CD4-positive, alpha-beta T cell treated with Interleukin-1 beta for 1 hour (primary cell): ENCODE data around the gene NEDD4L.
"Not testable (repeated sequence)": the region's sequence is repeated elsewhere in the genome, so short reads cannot be mapped to it uniquely, and the experiment has no call there.

Experiments used
- DNase-seq, 2 donors: peaks; one replicate each; pipeline ENCODE4 v3.0.0-alpha.2; 2020 to 2022

Gene NEDD4L

GRCh38 chr18:58027341-58027740 lies 16.7 kb upstream of the NEDD4L start:
- no peak for DNase-seq

- no peak for DNase-seq
Observed at GRCh38 chr18:58028109-58028784, 15.8 kb upstream of the NEDD4L start.

- no peak for DNase-seq
Observed at GRCh38 chr18:58032233-58032632, 11.8 kb upstream of the NEDD4L start.

- no peak for DNase-seq
Observed at GRCh38 chr18:58033216-58033615, 10.8 kb upstream of the NEDD4L start.

GRCh38 chr18:58034370-58034769 lies 9.7 kb upstream of the NEDD4L start:
- no peak for DNase-seq

GRCh38 chr18:58037163-58037562 lies 6.9 kb upstream of the NEDD4L start:
- no peak for DNase-seq

- no peak for DNase-seq
Observed at GRCh38 chr18:58038063-58038462, 6.0 kb upstream of the NEDD4L start.

- no peak for DNase-seq
Observed at GRCh38 chr18:58041633-58042032, 2.4 kb upstream of the NEDD4L start.

- DNase-seq = no peak
Observed at GRCh38 chr18:58042826-58043490, 1.1 kb upstream of the NEDD4L start.

GRCh38 chr18:58044370-58045241 lies 580 bp downstream of the NEDD4L start:
- peak; percentile 31 to 47 for DNase-seq

- peak; percentile 10 to 25 for DNase-seq
Observed at GRCh38 chr18:58045242-58046092, 1.4 kb downstream of the NEDD4L start.

- DNase-seq = no peak
Observed at GRCh38 chr18:58046093-58046793, 2.2 kb downstream of the NEDD4L start.

- DNase-seq = no peak
Observed at GRCh38 chr18:58046794-58047555, 2.9 kb downstream of the NEDD4L start.

GRCh38 chr18:58047556-58047882 lies 3.5 kb downstream of the NEDD4L start:
- no peak for DNase-seq

- no peak for DNase-seq
Observed at GRCh38 chr18:58048081-58048642, 4.1 kb downstream of the NEDD4L start.

- DNase-seq = no peak
Observed at GRCh38 chr18:58049000-58049688, 5.1 kb downstream of the NEDD4L start.

GRCh38 chr18:58050963-58051362 lies 6.9 kb downstream of the NEDD4L start:
- DNase-seq = not testable (repeated sequence)

GRCh38 chr18:58051765-58052460 lies 7.9 kb downstream of the NEDD4L start:
- DNase-seq = no peak

GRCh38 chr18:58052960-58053359 lies 8.9 kb downstream of the NEDD4L start:
- DNase-seq = no peak
